ENCODE data around the gene RNF187. TPM values are rescaled to one million over a fixed set of nuclear protein-coding genes. Genes with fewer than 3 reads are reported as not detected.
A peak's percentile ranks its signal among the peaks of the same experiment; 100 is the strongest.

RNF187 gene
- polyA plus RNA-seq, 4 donors, result 25.5 to 46.1 (median 36.7) TPM

DNA sequence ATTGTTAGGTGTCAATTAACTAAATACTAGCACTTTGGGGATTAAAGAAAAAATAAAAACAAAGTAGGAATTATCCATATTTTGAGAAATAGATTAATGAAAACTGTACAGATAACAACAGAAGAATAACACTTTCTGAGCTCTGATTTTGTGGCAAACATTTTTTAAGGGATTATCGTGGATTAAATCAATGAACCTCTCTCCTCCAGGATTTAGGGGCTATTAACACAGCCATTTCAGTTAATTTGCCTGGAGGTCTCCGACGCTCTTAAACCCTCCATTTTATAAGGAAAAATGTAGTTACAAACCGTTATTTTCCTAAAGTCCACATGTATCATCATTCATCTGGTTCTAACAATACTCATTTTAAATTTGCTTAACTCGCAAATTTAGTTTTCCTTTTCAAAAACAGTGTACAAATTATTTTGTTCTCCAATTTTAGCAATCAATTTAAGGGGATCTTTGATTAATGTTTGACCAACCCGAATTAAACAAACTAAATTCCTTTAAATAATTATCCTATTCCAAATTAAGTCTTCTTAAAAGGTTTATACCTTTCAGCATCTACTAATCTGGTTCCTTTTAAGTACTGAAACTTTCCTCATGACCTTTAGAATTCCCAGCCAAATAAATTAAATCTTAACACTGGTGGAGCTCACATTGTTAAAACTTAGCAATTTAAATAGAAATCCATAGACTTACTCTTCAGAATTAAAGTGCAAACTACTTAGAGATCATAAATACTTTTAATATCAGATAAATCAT is 30.7 kb upstream of the RNF187 start:
- FAIRE-seq, result no peak
- peak overlapping the region in 1 of 3 donors; percentile 92 for H3K27ac ChIP-seq (ENCODE audit: low read depth in 1 of 3, low read length in 2 of 3)
- 42 to 56% (median 53%) methylated on average over 6 of the region's 6 CpGs for WGBS, 3 donors

DNA sequence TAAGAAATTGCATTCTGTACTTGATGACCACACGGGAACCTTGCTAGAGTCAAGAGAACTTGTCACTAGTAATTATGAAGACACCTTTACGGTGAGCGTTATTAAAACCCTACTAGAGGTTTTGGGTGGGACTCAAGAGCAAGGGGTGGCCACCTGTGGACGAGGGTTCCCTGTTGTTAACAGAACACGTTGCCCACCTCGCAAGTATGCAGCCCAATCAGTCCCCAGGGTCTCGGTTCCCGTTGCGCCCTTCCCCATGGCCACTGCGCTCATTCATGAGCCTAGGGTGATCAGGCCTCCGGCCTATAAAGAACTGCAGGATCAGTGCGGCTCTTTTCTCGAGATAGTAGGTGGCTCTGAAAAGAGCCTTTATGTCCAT is 30.2 kb upstream of the RNF187 start:
- Histone ChIP-seq H3K27ac (ENCODE audit: low read depth in 1 of 3, low read length in 2 of 3) (peak overlapping the region; percentile 90 to 96 (median 92)), H3K4me1 (ENCODE audit: control insufficient read depth in 3 of 3, insufficient read depth in 2 of 3, low read depth in 1 of 3, low read length in 2 of 3) (peaks cover 0 to 9% (median 0%) of the 10 kb centered on the region in 3 donors), H3K4me3 (ENCODE audit: low read depth in 1 of 3, low read length in 3 of 3) (peak overlapping the region; percentile 42 to 66 (median 60)), H3K36me3 (ENCODE audit: control insufficient read depth in 3 of 3, insufficient read depth in 2 of 3, low read depth in 1 of 3, low read length in 3 of 3) (peaks cover 0 to 16% (median 0%) of the 10 kb centered on the region in 3 donors), H3K9me3 (ENCODE audit: control insufficient read depth in 2 of 2, insufficient read depth in 1 of 2, low read depth in 1 of 2, low read length in 1 of 2) (no peaks in the 10 kb centered on the region), H3K27me3 (ENCODE audit: control insufficient read depth in 3 of 3, insufficient read depth in 3 of 3, low read length in 3 of 3) (peaks cover 0 to 9% (median 1%) of the 10 kb centered on the region in 3 donors)
- FAIRE-seq (no peak), DNase-seq (no peak)
- WGBS, 3 donors, result 8 to 10% (median 10%) methylated on average over 13 of the region's 13 CpGs

More for the DNA sequence above, 30.7 kb upstream of the RNF187 start:
- no peak for DNase-seq
- Histone ChIP-seq H3K9me3 (ENCODE audit: control insufficient read depth in 2 of 2, insufficient read depth in 1 of 2, low read depth in 1 of 2, low read length in 1 of 2) (no peaks in the 10 kb centered on the region), H3K4me1 (ENCODE audit: control insufficient read depth in 3 of 3, insufficient read depth in 2 of 3, low read depth in 1 of 3, low read length in 2 of 3) (peaks cover 0 to 9% (median 0%) of the 10 kb centered on the region in 3 donors), H3K36me3 (ENCODE audit: control insufficient read depth in 3 of 3, insufficient read depth in 2 of 3, low read depth in 1 of 3, low read length in 3 of 3) (peaks cover 0 to 19% (median 0%) of the 10 kb centered on the region in 3 donors), H3K4me3 (ENCODE audit: low read depth in 1 of 3, low read length in 3 of 3) (peak overlapping the region in 1 of 3 donors; percentile 60), H3K27me3 (ENCODE audit: control insufficient read depth in 3 of 3, insufficient read depth in 3 of 3, low read length in 3 of 3) (peaks cover 0 to 3% (median 1%) of the 10 kb centered on the region in 3 donors)

GRCh38 chr1:228457396-228458176 is 29.6 kb upstream of the RNF187 start:
- WGBS, 3 donors, result 1 to 2% (median 1%) methylated on average over 66 to 74 of the region's 74 CpGs
- peak overlapping the region; percentile 42 to 66 (median 60) for H3K4me3 ChIP-seq (ENCODE audit: low read depth in 1 of 3, low read length in 3 of 3)
- H3K27ac ChIP-seq (ENCODE audit: low read depth in 1 of 3, low read length in 2 of 3), result peak overlapping the region; percentile 90 to 96 (median 92)
- H3K27me3 ChIP-seq (ENCODE audit: control insufficient read depth in 3 of 3, insufficient read depth in 3 of 3, low read length in 3 of 3), result peaks cover 0 to 15% (median 1%) of the 10 kb centered on the region in 3 donors
- FAIRE-seq, result no peak
- H3K9me3 ChIP-seq (ENCODE audit: control insufficient read depth in 2 of 2, insufficient read depth in 1 of 2, low read depth in 1 of 2, low read length in 1 of 2), result no peaks in the 10 kb centered on the region
- H3K36me3 ChIP-seq (ENCODE audit: control insufficient read depth in 3 of 3, insufficient read depth in 2 of 3, low read depth in 1 of 3, low read length in 3 of 3), result peaks cover 0 to 11% (median 0%) of the 10 kb centered on the region in 3 donors
- peaks cover 0 to 9% (median 0%) of the 10 kb centered on the region in 3 donors for H3K4me1 ChIP-seq (ENCODE audit: control insufficient read depth in 3 of 3, insufficient read depth in 2 of 3, low read depth in 1 of 3, low read length in 2 of 3)
- DNase-seq, result peak; percentile 96 to 97

DNA sequence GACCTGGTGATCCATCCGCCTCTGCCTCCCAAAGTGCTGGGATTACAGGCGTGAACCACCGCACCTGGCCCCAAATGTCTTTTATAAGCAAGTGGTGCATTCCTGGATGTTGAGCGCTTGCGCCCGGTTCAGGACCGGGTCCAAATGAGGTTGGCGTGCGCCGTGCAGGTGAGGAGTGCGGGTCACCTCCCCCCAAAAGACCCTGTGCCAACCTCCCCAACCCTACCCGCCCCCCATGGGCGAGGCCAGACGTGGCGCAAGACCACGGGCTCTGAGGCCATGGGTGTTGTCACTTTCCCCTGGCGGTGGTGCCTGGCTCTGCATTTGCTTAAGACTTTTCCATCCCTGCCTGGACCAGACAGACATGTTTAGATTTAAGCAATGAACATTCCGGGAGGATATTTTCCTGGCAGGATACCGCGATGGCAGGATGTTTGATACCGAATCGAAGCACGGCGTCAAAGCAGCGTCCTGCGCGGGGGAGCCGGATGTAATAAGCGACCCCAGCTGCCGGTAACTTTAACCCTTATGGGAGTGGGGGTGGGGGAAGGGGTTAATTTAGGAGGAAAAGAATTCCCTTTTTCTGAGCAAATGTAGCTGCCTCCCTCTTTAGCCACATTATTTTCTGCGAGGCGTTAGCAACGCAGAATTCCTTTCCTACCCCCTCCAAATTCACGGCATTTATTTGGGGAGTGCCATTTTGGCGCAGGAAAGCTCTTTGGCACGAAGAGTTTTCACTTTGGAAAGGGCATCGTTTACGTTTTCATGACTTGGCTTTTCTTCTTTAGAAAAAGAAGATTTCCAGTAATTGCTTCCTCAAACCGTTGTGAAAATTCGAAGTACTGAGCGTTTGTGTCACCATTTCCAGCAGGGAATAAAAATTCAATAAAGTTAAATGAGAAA is 27.8 kb upstream of the RNF187 start:
- H3K9me3 ChIP-seq (ENCODE audit: control insufficient read depth in 2 of 2, insufficient read depth in 1 of 2, low read depth in 1 of 2, low read length in 1 of 2), result no peaks in the 10 kb centered on the region
- H3K4me3 ChIP-seq (ENCODE audit: low read depth in 1 of 3, low read length in 3 of 3), result peak overlapping the region in 2 of 3 donors; percentile 53 to 60
- peaks cover 0 to 3% (median 0%) of the 10 kb centered on the region in 3 donors for H3K36me3 ChIP-seq (ENCODE audit: control insufficient read depth in 3 of 3, insufficient read depth in 2 of 3, low read depth in 1 of 3, low read length in 3 of 3)
- DNase-seq (peak; percentile 40 to 80), FAIRE-seq (no peak)
- 8 to 13% (median 10%) methylated on average over 41 of the region's 41 CpGs for WGBS, 3 donors
- peak overlapping the region; percentile 37 to 93 (median 92) for H3K27ac ChIP-seq (ENCODE audit: low read depth in 1 of 3, low read length in 2 of 3)
- peaks cover 0 to 32% (median 4%) of the 10 kb centered on the region in 3 donors for H3K27me3 ChIP-seq (ENCODE audit: control insufficient read depth in 3 of 3, insufficient read depth in 3 of 3, low read length in 3 of 3)
- peaks cover 0 to 17% (median 0%) of the 10 kb centered on the region in 3 donors for H3K4me1 ChIP-seq (ENCODE audit: control insufficient read depth in 3 of 3, insufficient read depth in 2 of 3, low read depth in 1 of 3, low read length in 2 of 3)

DNA sequence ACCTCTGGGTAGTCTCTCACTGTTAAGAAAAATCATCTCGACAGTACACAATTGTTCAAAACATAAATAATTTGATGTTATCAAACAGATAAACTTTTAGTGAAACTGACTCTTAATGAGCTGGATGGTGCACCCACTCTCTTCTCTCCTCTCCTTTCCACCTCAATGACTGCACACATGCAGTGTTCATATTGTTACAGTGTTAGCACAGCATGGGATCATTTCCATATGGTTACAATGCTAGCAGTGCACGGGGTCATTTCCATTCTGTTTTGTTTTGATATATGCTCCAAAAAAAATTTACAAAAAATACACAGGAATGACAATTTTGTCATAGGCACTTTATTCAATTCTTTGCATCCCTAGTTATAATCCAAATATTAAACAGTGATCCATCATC is 26.4 kb upstream of the RNF187 start:
- no peak overlapping the region for H3K4me3 ChIP-seq (ENCODE audit: low read depth in 1 of 3, low read length in 3 of 3)
- peaks cover 0 to 47% (median 6%) of the 10 kb centered on the region in 3 donors for H3K27me3 ChIP-seq (ENCODE audit: control insufficient read depth in 3 of 3, insufficient read depth in 3 of 3, low read length in 3 of 3)
- no peaks in the 10 kb centered on the region for H3K9me3 ChIP-seq (ENCODE audit: control insufficient read depth in 2 of 2, insufficient read depth in 1 of 2, low read depth in 1 of 2, low read length in 1 of 2)
- DNase-seq, result no peak
- FAIRE-seq, result no peak
- no peaks in the 10 kb centered on the region for H3K36me3 ChIP-seq (ENCODE audit: control insufficient read depth in 3 of 3, insufficient read depth in 2 of 3, low read depth in 1 of 3, low read length in 3 of 3)
- peaks cover 0 to 17% (median 0%) of the 10 kb centered on the region in 3 donors for H3K4me1 ChIP-seq (ENCODE audit: control insufficient read depth in 3 of 3, insufficient read depth in 2 of 3, low read depth in 1 of 3, low read length in 2 of 3)
- 80 to 87% (median 82%) methylated on average over 2 of the region's 2 CpGs for WGBS, 3 donors
- H3K27ac ChIP-seq (ENCODE audit: low read depth in 1 of 3, low read length in 2 of 3), result no peak overlapping the region

DNA sequence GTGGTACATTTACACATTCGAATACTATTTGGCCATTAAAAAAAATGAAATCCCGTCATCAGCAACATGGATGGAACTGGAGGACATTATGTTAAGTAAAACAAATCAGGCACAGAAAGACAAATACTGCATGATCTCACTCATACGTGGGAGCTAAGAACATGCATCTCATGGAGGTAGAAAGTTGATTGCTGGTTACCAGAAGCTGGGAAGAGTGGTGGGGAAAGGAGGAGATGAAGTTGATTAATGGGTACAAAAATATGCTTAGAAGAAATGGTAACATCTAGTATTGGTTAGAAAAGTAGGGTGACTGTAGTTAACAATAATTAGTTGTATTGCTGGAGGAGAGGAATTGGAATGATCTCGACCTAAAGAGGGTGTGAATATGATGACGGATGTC is 24.6 kb upstream of the RNF187 start:
- H3K27ac ChIP-seq (ENCODE audit: low read depth in 1 of 3, low read length in 2 of 3), result no peak overlapping the region
- FAIRE-seq (no peak), DNase-seq (no peak)
- peaks cover 0 to 63% (median 8%) of the 10 kb centered on the region in 3 donors for H3K27me3 ChIP-seq (ENCODE audit: control insufficient read depth in 3 of 3, insufficient read depth in 3 of 3, low read length in 3 of 3)
- 70 to 84% (median 80%) methylated on average over 5 of the region's 5 CpGs for WGBS, 3 donors
- H3K36me3 ChIP-seq (ENCODE audit: control insufficient read depth in 3 of 3, insufficient read depth in 2 of 3, low read depth in 1 of 3, low read length in 3 of 3), result no peaks in the 10 kb centered on the region
- H3K4me1 ChIP-seq (ENCODE audit: control insufficient read depth in 3 of 3, insufficient read depth in 2 of 3, low read depth in 1 of 3, low read length in 2 of 3), result peaks cover 0 to 14% (median 0%) of the 10 kb centered on the region in 3 donors
- no peaks in the 10 kb centered on the region for H3K9me3 ChIP-seq (ENCODE audit: control insufficient read depth in 2 of 2, insufficient read depth in 1 of 2, low read depth in 1 of 2, low read length in 1 of 2)
- no peak overlapping the region for H3K4me3 ChIP-seq (ENCODE audit: low read depth in 1 of 3, low read length in 3 of 3)

- no peaks in the 10 kb centered on the region for H3K9me3 ChIP-seq (ENCODE audit: control insufficient read depth in 2 of 2, insufficient read depth in 1 of 2, low read depth in 1 of 2, low read length in 1 of 2)
- H3K4me1 ChIP-seq (ENCODE audit: control insufficient read depth in 3 of 3, insufficient read depth in 2 of 3, low read depth in 1 of 3, low read length in 2 of 3), result peaks cover 0 to 14% (median 0%) of the 10 kb centered on the region in 3 donors
- 42 to 54% (median 53%) methylated on average over 7 of the region's 7 CpGs for WGBS, 3 donors
- DNase-seq, result no peak
- no peak for FAIRE-seq
- H3K36me3 ChIP-seq (ENCODE audit: control insufficient read depth in 3 of 3, insufficient read depth in 2 of 3, low read depth in 1 of 3, low read length in 3 of 3), result no peaks in the 10 kb centered on the region
- H3K4me3 ChIP-seq (ENCODE audit: low read depth in 1 of 3, low read length in 3 of 3), result no peak overlapping the region
- peak overlapping the region in 1 of 3 donors; percentile 5 for H3K27ac ChIP-seq (ENCODE audit: low read depth in 1 of 3, low read length in 2 of 3)
- H3K27me3 ChIP-seq (ENCODE audit: control insufficient read depth in 3 of 3, insufficient read depth in 3 of 3, low read length in 3 of 3), result peaks cover 0 to 68% (median 8%) of the 10 kb centered on the region in 3 donors
These were observed 24.1 kb upstream of the RNF187 start for GRCh38 chr1:228463009-228463558.
